CD14-positive monocyte (primary cell): Measurements from ENCODE around the gene CLPX. TPM values are rescaled to one million over a fixed set of nuclear protein-coding genes. Genes with fewer than 3 reads are reported as not detected.

Experiments
- DNase-seq, 3 donors: peaks; one replicate each; pipeline ENCODE4 v3.0.0-alpha.2; 2011 to 2022
- H2AFZ ChIP-seq: 2 replicates; pipeline ENCODE4 v1.6.0; 2012; ENCODE audit warnings: mild to moderate bottlenecking, low read depth, low read length, inconsistent platforms; ENCODE audit not compliant: insufficient read depth, poor library complexity, severe bottlenecking
- H3K27ac ChIP-seq, 2 donors: 1 replicate in 1 of 2; 2 replicates in 1 of 2; pipeline ENCODE4 v1.5.1; 2012 to 2013; ENCODE audit warnings: low read length in 2 of 2, control low read depth in 1 of 2, inconsistent platforms in 1 of 2, low read depth in 1 of 2, mild to moderate bottlenecking in 1 of 2
- H3K27me3 ChIP-seq, 2 donors: one replicate each; pipeline versions ENCODE4 v1.6.0 to v1.6.1; 2011 to 2013; ENCODE audit warnings: low read length in 2 of 2; ENCODE audit not compliant: control insufficient read depth in 2 of 2, insufficient read depth in 2 of 2
- H3K36me3 ChIP-seq, 2 donors: replicated peaks in 1 of 2; 1 replicate in 1 of 2; 2 replicates in 1 of 2; pipeline versions ENCODE4 v1.5.1 to v1.6.1; 2012 to 2013; ENCODE audit warnings: low read length in 2 of 2, control low read depth in 1 of 2, inconsistent platforms in 1 of 2, mild to moderate bottlenecking in 1 of 2; ENCODE audit not compliant: insufficient read depth in 2 of 2, control insufficient read depth in 1 of 2
- H3K4me1 ChIP-seq, 2 donors: 1 replicate in 1 of 2; 2 replicates in 1 of 2; pipeline versions ENCODE4 v1.5.1 to v1.6.1; 2012 to 2013; ENCODE audit warnings: low read length in 2 of 2, control low read depth in 1 of 2, inconsistent platforms in 1 of 2, mild to moderate bottlenecking in 1 of 2, moderate library complexity in 1 of 2; ENCODE audit not compliant: insufficient read depth in 2 of 2, control insufficient read depth in 1 of 2
- H3K4me2 ChIP-seq: replicated peaks from 2 replicates; pipeline ENCODE3; 2012; ENCODE audit warnings: low read length, moderate library complexity, mild to moderate bottlenecking; ENCODE audit not compliant: poor library complexity, severe bottlenecking; ENCODE audit errors: extremely low read depth
- H3K4me3 ChIP-seq, 3 experiments: fragments of 200-600 bp in 1 of 3; sonication (generic) in 1 of 3; replicated peaks in 1 of 3; 1 replicate in 2 of 3; 2 replicates in 1 of 3; pipeline ENCODE4 v1.5.1; 2011 to 2013; ENCODE audit warnings: low read length in 3 of 3, mild to moderate bottlenecking in 3 of 3, control low read depth in 2 of 3, low read depth in 2 of 3, inconsistent platforms in 1 of 3, moderate library complexity in 1 of 3
- H3K79me2 ChIP-seq: 2 replicates; pipeline ENCODE4 v1.6.0; 2012; ENCODE audit warnings: mild to moderate bottlenecking, control low read depth, inconsistent platforms, low read length, moderate library complexity; ENCODE audit not compliant: insufficient read depth
- H3K9ac ChIP-seq: 2 replicates; pipeline ENCODE4 v1.6.0; 2017; ENCODE audit warnings: low read length, mild to moderate bottlenecking; ENCODE audit not compliant: insufficient read depth, poor library complexity, severe bottlenecking
- H3K9me3 ChIP-seq, 2 donors: replicated peaks in 1 of 2; 1 replicate in 1 of 2; 2 replicates in 1 of 2; pipeline versions ENCODE4 v1.5.1 to v1.6.1; 2012 to 2013; ENCODE audit warnings: low read length in 2 of 2, control low read depth in 1 of 2; ENCODE audit not compliant: control insufficient read depth in 1 of 2, insufficient read depth in 1 of 2
- H4K20me1 ChIP-seq: 2 replicates; pipeline ENCODE4 v1.6.0; 2012; ENCODE audit warnings: mild to moderate bottlenecking, low read length, control low read depth, moderate library complexity; ENCODE audit not compliant: insufficient read depth
- H3K27ac Mint-ChIP-seq, 7 donors: one replicate each; pipeline ENCODE4 v1.8.0; 2020; ENCODE audit warnings: mild to moderate bottlenecking in 7 of 7, mixed read lengths in 7 of 7, moderate library complexity in 6 of 7, inconsistent platforms in 2 of 7
- H3K27me3 Mint-ChIP-seq, 3 donors: one replicate each; pipeline ENCODE4 v1.8.0; 2021 to 2022; ENCODE audit warnings: low read depth in 3 of 3, mild to moderate bottlenecking in 3 of 3, mixed read lengths in 3 of 3, moderate library complexity in 3 of 3, inconsistent platforms in 1 of 3
- H3K36me3 Mint-ChIP-seq, 2 donors: one replicate each; pipeline ENCODE4 v1.8.0; 2020; ENCODE audit warnings: mixed read lengths in 2 of 2, inconsistent platforms in 1 of 2, mild to moderate bottlenecking in 1 of 2
- H3K4me1 Mint-ChIP-seq: one replicate; pipeline ENCODE4 v1.8.0; 2020; ENCODE audit warnings: mild to moderate bottlenecking, mixed read lengths
- H3K4me3 Mint-ChIP-seq, 2 donors: one replicate each; pipeline ENCODE4 v1.8.0; 2020; ENCODE audit warnings: mild to moderate bottlenecking in 2 of 2, mixed read lengths in 2 of 2, moderate library complexity in 1 of 2
- H3K9me3 Mint-ChIP-seq, 7 donors: one replicate each; pipeline ENCODE4 v1.8.0; 2020 to 2022; ENCODE audit warnings: mixed read lengths in 7 of 7, mild to moderate bottlenecking in 6 of 7, moderate library complexity in 6 of 7, inconsistent platforms in 2 of 7
- WGBS: methylation state at CpG from one replicate; pipeline ENCODE4 v1.1.5; 2013; ENCODE audit warnings: missing lambda C conversion rate; ENCODE audit not compliant: insufficient coverage; 5-methylcytosine and 5-hydroxymethylcytosine counted together
- intact Hi-C, 2 donors: fragments of 100-400 bp; cut with micrococcal nuclease; formaldehyde crosslinking; loops; one replicate each; pipeline versions ENCODE4 v1.15.0 to v1.15.1; 2023
- polyA plus RNA-seq, 3 donors: library from polyadenylated mRNA; depleted of rRNA in 1 of 3; unstranded in 2 of 3; stranded (reverse) in 1 of 3; fragments of 300-500 nt in 2 of 3; fragments of >200 nt in 1 of 3; fragmentation: Illumina TruSeq in 2 of 3; gene quantifications; 1 replicate in 2 of 3; 2 replicates in 1 of 3; pipeline ENCODE4 v1.2.3, GENCODE V29; 2012 to 2021
- TF ChIP-seq, protein P1 (sequence below): fragments of 200-600 bp; IDR thresholded peaks from one replicate; pipeline ENCODE4 v1.8.0; 2022; ENCODE audit warnings: antibody characterized with exemption, mild to moderate bottlenecking

The CLPX gene
- polyA plus RNA-seq, 3 donors = 15.2 to 24.9 (median 20.0) TPM

DNA sequence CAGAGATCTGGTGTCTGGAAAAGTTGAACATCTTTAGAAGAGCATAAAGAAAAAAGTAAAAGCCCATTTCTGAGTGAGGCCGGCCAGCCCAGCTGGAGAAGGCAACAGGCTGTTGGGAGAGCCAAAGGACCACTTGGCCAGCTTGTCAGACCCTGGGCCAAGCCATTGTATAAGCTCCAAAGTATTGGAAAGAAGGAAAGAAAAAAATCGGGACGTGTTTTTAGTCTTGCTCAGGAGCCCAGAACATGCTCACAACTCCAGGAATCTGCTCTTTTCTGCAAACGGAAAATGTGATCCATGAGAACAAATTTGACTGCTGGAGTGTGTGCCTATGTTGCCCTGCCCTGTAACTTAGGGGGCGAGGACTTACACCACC is 10.4 kb upstream of the CLPX start:
- Mint-ChIP-seq H3K27ac (no peak overlapping the region), H3K27me3 (peaks cover 0 to 3% (median 0%) of the 10 kb centered on the region in 3 donors), H3K36me3 (no peaks in the 10 kb centered on the region), H3K9me3 (peaks cover 0 to 2% (median 0%) of the 10 kb centered on the region in 7 donors), H3K4me3 (no peak overlapping the region), H3K4me1 (no peaks in the 10 kb centered on the region)
- WGBS = 78% methylated on average over 5 of the region's 5 CpGs
- H3K27me3 ChIP-seq = no peaks in the 10 kb centered on the region
- no peaks in the 10 kb centered on the region for H3K79me2 ChIP-seq
- no peaks in the 10 kb centered on the region for H3K4me1 ChIP-seq
- no peaks in the 10 kb centered on the region for H3K36me3 ChIP-seq
- DNase-seq = no peak
- intact Hi-C loops = no loop called here
- no peak overlapping the region for H3K4me2 ChIP-seq
- H2AFZ ChIP-seq = no peak overlapping the region
- no peak overlapping the region for H3K4me3 ChIP-seq
- no peaks in the 10 kb centered on the region for H4K20me1 ChIP-seq
- TF ChIP-seq, protein P1, sequence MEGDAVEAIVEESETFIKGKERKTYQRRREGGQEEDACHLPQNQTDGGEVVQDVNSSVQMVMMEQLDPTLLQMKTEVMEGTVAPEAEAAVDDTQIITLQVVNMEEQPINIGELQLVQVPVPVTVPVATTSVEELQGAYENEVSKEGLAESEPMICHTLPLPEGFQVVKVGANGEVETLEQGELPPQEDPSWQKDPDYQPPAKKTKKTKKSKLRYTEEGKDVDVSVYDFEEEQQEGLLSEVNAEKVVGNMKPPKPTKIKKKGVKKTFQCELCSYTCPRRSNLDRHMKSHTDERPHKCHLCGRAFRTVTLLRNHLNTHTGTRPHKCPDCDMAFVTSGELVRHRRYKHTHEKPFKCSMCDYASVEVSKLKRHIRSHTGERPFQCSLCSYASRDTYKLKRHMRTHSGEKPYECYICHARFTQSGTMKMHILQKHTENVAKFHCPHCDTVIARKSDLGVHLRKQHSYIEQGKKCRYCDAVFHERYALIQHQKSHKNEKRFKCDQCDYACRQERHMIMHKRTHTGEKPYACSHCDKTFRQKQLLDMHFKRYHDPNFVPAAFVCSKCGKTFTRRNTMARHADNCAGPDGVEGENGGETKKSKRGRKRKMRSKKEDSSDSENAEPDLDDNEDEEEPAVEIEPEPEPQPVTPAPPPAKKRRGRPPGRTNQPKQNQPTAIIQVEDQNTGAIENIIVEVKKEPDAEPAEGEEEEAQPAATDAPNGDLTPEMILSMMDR = no peak
- no peak overlapping the region for H3K27ac ChIP-seq
- H3K9me3 ChIP-seq = no peaks in the 10 kb centered on the region
- no peak overlapping the region for H3K9ac ChIP-seq

DNA sequence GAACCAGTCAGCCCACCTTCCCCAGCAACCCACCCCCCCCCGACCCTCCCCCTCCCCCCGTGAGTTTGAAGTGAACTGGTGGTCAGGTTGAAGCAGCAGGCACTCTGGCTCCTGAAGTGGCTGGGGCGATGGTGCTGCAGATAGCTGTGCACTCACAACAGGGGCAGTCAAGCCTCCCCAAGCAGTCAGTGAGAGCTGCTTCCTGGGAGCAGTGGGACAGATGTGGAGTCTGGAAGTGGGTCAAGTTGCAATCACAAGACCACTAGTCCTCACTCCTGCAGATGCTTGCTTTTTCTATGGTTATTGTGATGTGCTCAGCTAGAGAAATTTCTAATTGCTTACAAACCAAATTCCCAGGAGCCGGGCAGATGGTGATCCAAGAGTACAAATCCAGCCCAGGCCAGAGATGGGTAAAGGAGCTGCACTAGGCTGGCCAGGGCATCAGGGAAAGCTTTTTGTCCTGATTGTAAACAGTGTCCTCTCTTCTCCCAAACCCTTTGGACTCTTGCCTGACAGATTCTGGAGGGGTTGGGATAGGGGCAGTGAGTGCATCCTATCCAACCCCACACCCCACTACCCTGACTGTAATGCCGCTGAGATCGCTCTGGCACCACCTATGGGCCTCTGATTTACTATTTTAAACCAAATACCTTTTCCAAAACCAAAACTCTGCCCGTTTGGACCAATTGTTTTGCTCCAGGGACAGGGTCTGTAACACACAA is 9.8 kb upstream of the CLPX start:
- Mint-ChIP-seq H3K36me3 (no peaks in the 10 kb centered on the region), H3K4me1 (no peaks in the 10 kb centered on the region), H3K9me3 (peaks cover 0 to 2% (median 0%) of the 10 kb centered on the region in 7 donors), H3K27me3 (peaks cover 0 to 3% (median 0%) of the 10 kb centered on the region in 3 donors), H3K4me3 (no peak overlapping the region), H3K27ac (no peak overlapping the region)
- no peak overlapping the region for H3K9ac ChIP-seq
- no peaks in the 10 kb centered on the region for H3K27me3 ChIP-seq
- H3K36me3 ChIP-seq = no peaks in the 10 kb centered on the region
- intact Hi-C loops = no loop called here
- H3K27ac ChIP-seq = no peak overlapping the region
- no CpG with 5 or more reads among the region's 7 CpGs for WGBS
- no peaks in the 10 kb centered on the region for H4K20me1 ChIP-seq
- H2AFZ ChIP-seq = no peak overlapping the region
- H3K79me2 ChIP-seq = no peaks in the 10 kb centered on the region
- H3K4me2 ChIP-seq = no peak overlapping the region
- TF ChIP-seq, protein P1 = no peak
- H3K9me3 ChIP-seq = no peaks in the 10 kb centered on the region
- no peak for DNase-seq
- no peak overlapping the region for H3K4me3 ChIP-seq
- no peaks in the 10 kb centered on the region for H3K4me1 ChIP-seq
